BJ (cell line): ENCODE results near the gene IFNL4. TPM values are rescaled to one million over a fixed set of nuclear protein-coding genes. Genes with fewer than 3 reads are reported as not detected.

Experiments used
- CTCF ChIA-PET: fragments of 350-600 bp; formaldehyde crosslinking; extraction: SDS; loops from one replicate; lab custom pipeline; 2021; ENCODE audit warnings: antibody characterized with exemption, inconsistent platforms; lab: Yijun Ruan, JAX
- POLR2A ChIA-PET: fragments of 300-600 bp; sonication (Branson Sonifier 250); formaldehyde crosslinking; extraction: SDS; loops from one replicate; lab custom pipeline; 2021; ENCODE audit warnings: antibody characterized with exemption; lab: Charles Lee
- DNase-seq: peaks from one replicate; pipeline ENCODE4 v3.0.0-alpha.2; 2011; ENCODE audit warnings: low read depth
- H3K27me3 ChIP-seq: 2 replicates; pipeline ENCODE4 v1.6.0; 2011; ENCODE audit warnings: low read length; ENCODE audit not compliant: control insufficient read depth, insufficient read depth
- H3K36me3 ChIP-seq: 2 replicates; pipeline ENCODE4 v1.5.1; 2011; ENCODE audit warnings: low read length; ENCODE audit not compliant: control insufficient read depth, insufficient read depth
- H3K4me3 ChIP-seq: 2 replicates; pipeline ENCODE4 v1.5.1; 2011; ENCODE audit warnings: low read depth, mild to moderate bottlenecking, control low read depth, low read length
- polyA plus RNA-seq: library from polyadenylated mRNA; depleted of rRNA; stranded (reverse); fragments of >200 nt; gene quantifications from 2 replicates; pipeline ENCODE4 v1.2.3, GENCODE V29; 2011
- TF ChIP-seq, protein P1 (sequence below): IDR thresholded peaks from 2 replicates; pipeline ENCODE4 v1.5.1; 2011; ENCODE audit warnings: low read depth, mild to moderate bottlenecking, control low read depth, inconsistent platforms, low read length, moderate library complexity; ENCODE audit not compliant: insufficient read depth

IFNL4 gene
- polyA plus RNA-seq, 1 experiment = not detected

DNA sequence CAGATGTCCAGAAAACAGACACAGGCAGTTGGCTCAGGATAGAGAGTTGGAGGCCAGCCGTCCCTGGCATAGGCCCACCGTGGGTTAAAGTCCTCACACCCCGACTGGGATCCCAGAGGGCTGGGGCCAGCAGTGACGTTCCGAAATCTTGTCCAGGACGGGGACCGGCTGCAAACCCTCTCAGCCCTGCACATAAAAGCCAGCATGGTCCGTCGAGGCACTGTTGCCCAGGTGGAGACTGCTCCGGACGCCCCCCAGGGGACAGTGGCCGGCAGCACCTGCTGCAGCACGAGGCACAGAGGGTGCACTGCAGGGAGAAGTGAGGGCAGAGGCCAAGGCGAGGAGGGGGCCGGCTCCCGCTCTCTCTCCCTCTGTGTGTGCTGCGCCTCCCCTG, 15.3 kb upstream of the IFNL4 start:
- ChIA-PET CTCF (no interaction called here), POLR2A (no interaction called here)
- Histone ChIP-seq H3K36me3 (no peaks in the 10 kb centered on the region), H3K4me3 (no peak overlapping the region), H3K27me3 (peaks cover 32% of the 10 kb centered on the region)
- TF ChIP-seq, protein P1, sequence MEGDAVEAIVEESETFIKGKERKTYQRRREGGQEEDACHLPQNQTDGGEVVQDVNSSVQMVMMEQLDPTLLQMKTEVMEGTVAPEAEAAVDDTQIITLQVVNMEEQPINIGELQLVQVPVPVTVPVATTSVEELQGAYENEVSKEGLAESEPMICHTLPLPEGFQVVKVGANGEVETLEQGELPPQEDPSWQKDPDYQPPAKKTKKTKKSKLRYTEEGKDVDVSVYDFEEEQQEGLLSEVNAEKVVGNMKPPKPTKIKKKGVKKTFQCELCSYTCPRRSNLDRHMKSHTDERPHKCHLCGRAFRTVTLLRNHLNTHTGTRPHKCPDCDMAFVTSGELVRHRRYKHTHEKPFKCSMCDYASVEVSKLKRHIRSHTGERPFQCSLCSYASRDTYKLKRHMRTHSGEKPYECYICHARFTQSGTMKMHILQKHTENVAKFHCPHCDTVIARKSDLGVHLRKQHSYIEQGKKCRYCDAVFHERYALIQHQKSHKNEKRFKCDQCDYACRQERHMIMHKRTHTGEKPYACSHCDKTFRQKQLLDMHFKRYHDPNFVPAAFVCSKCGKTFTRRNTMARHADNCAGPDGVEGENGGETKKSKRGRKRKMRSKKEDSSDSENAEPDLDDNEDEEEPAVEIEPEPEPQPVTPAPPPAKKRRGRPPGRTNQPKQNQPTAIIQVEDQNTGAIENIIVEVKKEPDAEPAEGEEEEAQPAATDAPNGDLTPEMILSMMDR = no peak
- DNase-seq = no peak

DNA sequence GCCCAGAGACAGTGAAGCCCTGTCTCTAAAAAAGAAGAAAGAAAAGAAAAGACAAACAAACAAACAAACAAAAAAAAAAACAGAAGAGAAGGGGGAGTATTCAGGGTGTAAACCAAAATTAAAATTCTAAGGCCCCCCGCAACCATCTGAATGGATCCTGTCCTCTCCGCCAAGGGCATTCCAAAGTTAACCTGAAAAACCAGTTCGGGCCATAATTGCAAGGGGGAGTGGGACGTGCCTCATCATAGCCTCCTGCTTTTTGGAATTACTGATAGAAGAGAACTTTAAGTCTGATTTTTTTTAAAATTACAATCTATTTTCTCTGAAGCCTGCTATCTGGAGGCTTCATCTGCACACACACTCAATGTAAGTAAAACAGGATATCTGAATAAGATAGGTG, 13.8 kb upstream of the IFNL4 start:
- no peaks in the 10 kb centered on the region for H3K36me3 ChIP-seq
- TF ChIP-seq, protein P1 = no peak
- peaks cover 32% of the 10 kb centered on the region for H3K27me3 ChIP-seq
- no peak overlapping the region for H3K4me3 ChIP-seq
- CTCF ChIA-PET = no interaction called here
- POLR2A ChIA-PET = no interaction called here
- DNase-seq = no peak

DNA sequence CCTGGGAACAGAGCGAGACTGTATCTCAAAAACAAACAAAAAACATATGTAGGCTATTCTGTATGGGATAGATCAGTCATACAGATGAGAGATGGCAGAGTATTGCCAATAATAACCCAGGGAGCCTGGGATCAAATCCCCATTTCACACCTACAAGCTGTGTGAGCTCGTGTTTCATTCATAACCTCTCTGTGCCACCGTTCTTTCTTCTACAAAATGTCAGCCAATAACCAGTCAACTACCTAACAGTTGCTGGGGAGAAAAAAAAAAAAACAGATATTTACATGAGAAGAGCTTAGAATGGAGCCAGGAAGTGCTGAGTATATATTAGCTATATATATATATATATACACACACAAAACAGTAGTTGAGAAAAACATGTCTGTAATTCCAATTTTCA, 13.0 kb upstream of the IFNL4 start:
- no peak overlapping the region for H3K4me3 ChIP-seq
- ChIA-PET CTCF (no interaction called here), POLR2A (no interaction called here)
- TF ChIP-seq, protein P1 = no peak
- DNase-seq = no peak
- peaks cover 32% of the 10 kb centered on the region for H3K27me3 ChIP-seq
- H3K36me3 ChIP-seq = no peaks in the 10 kb centered on the region

DNA sequence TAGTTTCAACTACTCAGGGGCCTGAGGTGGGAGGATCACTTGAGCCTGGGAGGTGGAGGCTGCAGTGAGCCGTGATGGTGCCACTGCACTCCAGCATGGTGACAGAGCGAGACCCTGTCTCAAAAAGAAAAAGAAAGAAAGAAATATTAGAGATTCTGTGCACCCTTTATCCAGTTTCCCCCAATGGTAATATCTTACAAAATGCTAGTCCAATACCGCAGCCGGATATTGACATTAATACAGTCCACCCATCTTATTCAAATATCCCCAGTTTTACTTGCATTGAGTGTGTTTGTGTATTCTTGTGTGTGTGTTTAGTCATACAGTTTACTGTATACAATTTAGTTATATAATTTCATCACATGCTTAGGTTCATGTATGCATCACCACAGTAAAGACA, 8.6 kb upstream of the IFNL4 start:
- DNase-seq = no peak
- POLR2A ChIA-PET = no interaction called here
- TF ChIP-seq, protein P1 = no peak
- H3K4me3 ChIP-seq = no peak overlapping the region
- no peaks in the 10 kb centered on the region for H3K36me3 ChIP-seq
- CTCF ChIA-PET = no interaction called here
- H3K27me3 ChIP-seq = peaks cover 10% of the 10 kb centered on the region

DNA sequence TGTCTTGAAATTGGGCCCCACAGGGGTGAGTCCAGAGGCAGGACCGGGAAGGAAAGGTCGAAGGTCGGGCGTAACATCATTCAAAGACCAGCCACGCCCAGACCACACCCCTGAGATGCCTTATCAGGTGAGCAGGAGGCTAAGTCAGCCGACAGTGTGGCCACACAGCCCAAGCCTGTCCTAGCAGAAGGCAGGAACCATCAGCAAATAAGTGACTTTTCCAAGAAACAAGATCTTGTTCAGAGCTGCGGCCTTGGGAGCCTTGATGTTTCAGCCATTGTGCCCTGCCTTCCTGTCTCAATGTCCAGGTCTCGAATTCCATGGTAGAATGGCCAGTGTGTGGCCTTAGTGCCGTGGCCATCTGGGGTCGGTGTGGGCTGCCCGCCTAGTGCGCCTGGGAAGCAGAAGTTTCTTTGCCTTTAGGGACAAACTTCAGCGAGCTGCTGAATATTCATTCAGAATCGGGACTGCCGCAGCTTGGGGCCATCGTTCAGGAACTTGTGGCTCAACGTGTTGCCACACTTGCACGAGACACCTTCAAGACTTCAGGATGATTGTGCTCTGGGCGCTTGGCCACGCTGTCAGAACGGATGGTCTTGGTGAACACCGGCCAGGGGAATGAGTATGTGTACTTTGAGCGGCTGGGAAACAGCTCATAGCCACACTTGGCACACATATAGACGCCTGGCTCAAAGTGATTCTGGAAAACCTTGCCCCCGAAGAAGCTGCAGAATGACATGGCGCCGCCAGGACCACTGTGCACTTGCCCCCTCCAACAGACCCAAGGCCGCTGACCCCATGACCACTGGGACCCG, 6.1 kb upstream of the IFNL4 start:
- ChIA-PET CTCF (interaction anchor here (0.7 kb wide), 1 partner anchor 16 kb away, joined by 3 read pairs; no protein-coding TSS in a partner anchor), POLR2A (no interaction called here)
- DNase-seq = no peak
- Histone ChIP-seq H3K36me3 (no peaks in the 10 kb centered on the region), H3K4me3 (no peak overlapping the region), H3K27me3 (peaks cover 14% of the 10 kb centered on the region)
- TF ChIP-seq, protein P1 = no peak
